Lung (tissue), 12 donors: ENCODE measurements around the gene SPNS1. TPM values are rescaled to one million over a fixed set of nuclear protein-coding genes. Genes with fewer than 3 reads are reported as not detected.

ENCODE experiments used
- ATAC-seq: fragments of 200-7000 bp; cut with Tn5 transposase; one replicate; pipeline ENCODE4 v1.9.1; 2020; ENCODE audit warnings: moderate number of reproducible peaks; ENCODE audit not compliant: insufficient read depth, low FRiP score
- DNase-seq, 3 donors: peaks; one replicate each; pipeline ENCODE4 v3.0.0-alpha.2; 2013 to 2017
- H3K27ac ChIP-seq, 2 donors: one replicate each; pipeline ENCODE4 v1.5.1; 2013; ENCODE audit warnings: mild to moderate bottlenecking in 2 of 2, moderate library complexity in 2 of 2, control low read depth in 1 of 2, inconsistent platforms in 1 of 2, low read depth in 1 of 2, low read length in 1 of 2
- H3K27me3 ChIP-seq, 3 donors: one replicate each; pipeline ENCODE4 v1.5.1; 2013; ENCODE audit warnings: low read length in 2 of 3; ENCODE audit not compliant: control insufficient read depth in 3 of 3, insufficient read depth in 3 of 3
- H3K36me3 ChIP-seq, 4 donors: one replicate each; pipeline ENCODE4 v1.5.1; 2013; ENCODE audit warnings: low read length in 4 of 4, mild to moderate bottlenecking in 1 of 4, moderate library complexity in 1 of 4; ENCODE audit not compliant: control insufficient read depth in 4 of 4, insufficient read depth in 4 of 4
- H3K4me1 ChIP-seq, 5 donors: one replicate each; pipeline ENCODE4 v1.5.1; 2013; ENCODE audit warnings: low read length in 5 of 5, mild to moderate bottlenecking in 2 of 5, moderate library complexity in 1 of 5; ENCODE audit not compliant: control insufficient read depth in 5 of 5, insufficient read depth in 5 of 5
- H3K4me3 ChIP-seq: one replicate; pipeline ENCODE4 v1.5.1; 2013; ENCODE audit warnings: mild to moderate bottlenecking, control low read depth, moderate library complexity
- H3K9ac ChIP-seq, 2 donors: one replicate each; pipeline ENCODE4 v1.5.1; 2013; ENCODE audit warnings: low read length in 2 of 2, control low read depth in 1 of 2; ENCODE audit not compliant: insufficient read depth in 1 of 2
- H3K9me3 ChIP-seq, 4 donors: one replicate each; pipeline ENCODE4 v1.5.1; 2013; ENCODE audit warnings: low read length in 3 of 4, mild to moderate bottlenecking in 1 of 4, moderate library complexity in 1 of 4; ENCODE audit not compliant: control insufficient read depth in 4 of 4, insufficient read depth in 3 of 4
- CTCF ChIP-seq: IDR thresholded peaks from 2 replicates; pipeline ENCODE4 v1.5.1; 2012; ENCODE audit warnings: mild to moderate bottlenecking; ENCODE audit errors: control extremely low read depth, extremely low read depth
- WGBS, 2 donors: extraction: QIAGEN DNeasy Blood & Tissue Kit; methylation state at CpG; one replicate each; pipeline ENCODE4 v1.1.7; 2013; 5-methylcytosine and 5-hydroxymethylcytosine counted together
- polyA plus RNA-seq, 2 donors: library from polyadenylated mRNA; stranded (reverse); fragments of 200-250 nt; gene quantifications; one replicate each; pipeline ENCODE4 v1.2.1, GENCODE V29; 2013
- total RNA-seq, 2 donors: library from RNA; depleted of rRNA in 1 of 2; stranded (reverse); fragments of >200 nt in 1 of 2; gene quantifications; one replicate each; pipeline ENCODE4 v1.2.1, GENCODE V29; 2014 to 2021
- donor health status: control.
- donor health status: control.
- donor health status: Bipolar disorder and iron deficiency.
- donor health status: healthy.
- donor health status: DM: yes; HTN: yes; CAD: no.

SPNS1 gene
- total and polyA plus RNA-seq, 4 donors: 26.0 to 71.5 (median 58.7) TPM

DNA sequence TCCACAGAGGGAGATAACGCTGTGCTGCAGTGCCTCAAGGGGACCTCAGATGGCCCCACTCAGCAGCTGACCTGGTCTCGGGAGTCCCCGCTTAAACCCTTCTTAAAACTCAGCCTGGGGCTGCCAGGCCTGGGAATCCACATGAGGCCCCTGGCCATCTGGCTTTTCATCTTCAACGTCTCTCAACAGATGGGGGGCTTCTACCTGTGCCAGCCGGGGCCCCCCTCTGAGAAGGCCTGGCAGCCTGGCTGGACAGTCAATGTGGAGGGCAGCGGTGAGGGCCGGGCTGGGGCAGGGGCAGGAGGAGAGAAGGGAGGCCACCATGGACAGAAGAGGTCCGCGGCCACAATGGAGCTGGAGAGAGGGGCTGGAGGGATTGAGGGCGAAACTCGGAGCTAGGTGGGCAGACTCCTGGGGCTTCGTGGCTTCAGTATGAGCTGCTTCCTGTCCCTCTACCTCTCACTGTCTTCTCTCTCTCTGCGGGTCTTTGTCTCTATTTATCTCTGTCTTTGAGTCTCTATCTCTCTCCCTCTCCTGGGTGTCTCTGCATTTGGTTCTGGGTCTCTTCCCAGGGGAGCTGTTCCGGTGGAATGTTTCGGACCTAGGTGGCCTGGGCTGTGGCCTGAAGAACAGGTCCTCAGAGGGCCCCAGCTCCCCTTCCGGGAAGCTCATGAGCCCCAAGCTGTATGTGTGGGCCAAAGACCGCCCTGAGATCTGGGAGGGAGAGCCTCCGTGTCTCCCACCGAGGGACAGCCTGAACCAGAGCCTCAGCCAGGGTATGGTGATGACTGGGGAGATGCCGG lies 42.0 kb upstream of the SPNS1 start:
- H3K27ac ChIP-seq: no peak overlapping the region
- H3K9me3 ChIP-seq: no peaks in the 10 kb centered on the region
- peaks cover 0 to 4% (median 0%) of the 10 kb centered on the region in 5 donors for H3K4me1 ChIP-seq
- H3K9ac ChIP-seq: no peak overlapping the region
- H3K4me3 ChIP-seq: no peak overlapping the region
- WGBS, 2 donors: 90 to 93% methylated on average over 20 of the region's 20 CpGs
- ATAC-seq: no peak
- no peak for TF ChIP-seq CTCF
- no peaks in the 10 kb centered on the region for H3K27me3 ChIP-seq
- no peak for DNase-seq
- H3K36me3 ChIP-seq: no peaks in the 10 kb centered on the region

DNA sequence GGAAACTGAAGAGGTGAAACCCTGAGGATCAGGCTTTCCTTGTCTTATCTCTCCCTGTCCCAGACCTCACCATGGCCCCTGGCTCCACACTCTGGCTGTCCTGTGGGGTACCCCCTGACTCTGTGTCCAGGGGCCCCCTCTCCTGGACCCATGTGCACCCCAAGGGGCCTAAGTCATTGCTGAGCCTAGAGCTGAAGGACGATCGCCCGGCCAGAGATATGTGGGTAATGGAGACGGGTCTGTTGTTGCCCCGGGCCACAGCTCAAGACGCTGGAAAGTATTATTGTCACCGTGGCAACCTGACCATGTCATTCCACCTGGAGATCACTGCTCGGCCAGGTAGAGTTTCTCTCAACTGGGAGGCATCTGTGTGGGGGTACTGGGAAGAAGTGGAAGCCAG lies 41.4 kb upstream of the SPNS1 start:
- no peaks in the 10 kb centered on the region for H3K36me3 ChIP-seq
- DNase-seq: no peak
- peaks cover 0 to 5% (median 0%) of the 10 kb centered on the region in 5 donors for H3K4me1 ChIP-seq
- no peaks in the 10 kb centered on the region for H3K27me3 ChIP-seq
- 81 to 91% methylated on average over 8 of the region's 8 CpGs for WGBS, 2 donors
- ATAC-seq: no peak
- H3K9ac ChIP-seq: no peak overlapping the region
- H3K9me3 ChIP-seq: no peaks in the 10 kb centered on the region
- no peak overlapping the region for H3K4me3 ChIP-seq
- H3K27ac ChIP-seq: no peak overlapping the region
- no peak for TF ChIP-seq CTCF

- H3K4me3 ChIP-seq: no peak overlapping the region
- H3K9me3 ChIP-seq: no peaks in the 10 kb centered on the region
- no peaks in the 10 kb centered on the region for H3K27me3 ChIP-seq
- no peaks in the 10 kb centered on the region for H3K36me3 ChIP-seq
- ATAC-seq (no peak), DNase-seq (no peak)
- no peak overlapping the region for H3K9ac ChIP-seq
- WGBS, 2 donors: 94 to 98% methylated on average over 4 of the region's 4 CpGs
- no peak overlapping the region for H3K27ac ChIP-seq
- TF ChIP-seq CTCF: no peak
- peaks cover 0 to 5% (median 0%) of the 10 kb centered on the region in 5 donors for H3K4me1 ChIP-seq
Observed at GRCh38 chr16:28935346-28935745, 39.2 kb upstream of the SPNS1 start.
